BJ (cell line): ENCODE data around the gene MFSD12. TPM values are rescaled to one million over a fixed set of nuclear protein-coding genes. Genes with fewer than 3 reads are reported as not detected.
"Not testable (repeated sequence)": the region's sequence is repeated elsewhere in the genome, so short reads cannot be mapped to it uniquely, and the experiment has no call there.

Source experiments
- CTCF ChIA-PET: fragments of 350-600 bp; formaldehyde crosslinking; extraction: SDS; loops from one replicate; lab custom pipeline; 2021; ENCODE audit warnings: antibody characterized with exemption, inconsistent platforms; lab: Yijun Ruan, JAX
- POLR2A ChIA-PET: fragments of 300-600 bp; sonication (Branson Sonifier 250); formaldehyde crosslinking; extraction: SDS; loops from one replicate; lab custom pipeline; 2021; ENCODE audit warnings: antibody characterized with exemption; lab: Charles Lee
- DNase-seq: peaks from one replicate; pipeline ENCODE4 v3.0.0-alpha.2; 2011; ENCODE audit warnings: low read depth
- H3K27me3 ChIP-seq: 2 replicates; pipeline ENCODE4 v1.6.0; 2011; ENCODE audit warnings: low read length; ENCODE audit not compliant: control insufficient read depth, insufficient read depth
- H3K36me3 ChIP-seq: 2 replicates; pipeline ENCODE4 v1.5.1; 2011; ENCODE audit warnings: low read length; ENCODE audit not compliant: control insufficient read depth, insufficient read depth
- H3K4me3 ChIP-seq: 2 replicates; pipeline ENCODE4 v1.5.1; 2011; ENCODE audit warnings: low read depth, mild to moderate bottlenecking, control low read depth, low read length
- CTCF ChIP-seq: IDR thresholded peaks from 2 replicates; pipeline ENCODE4 v1.5.1; 2011; ENCODE audit warnings: low read depth, mild to moderate bottlenecking, control low read depth, inconsistent platforms, low read length, moderate library complexity; ENCODE audit not compliant: insufficient read depth
- polyA plus RNA-seq: library from polyadenylated mRNA; depleted of rRNA; stranded (reverse); fragments of >200 nt; gene quantifications from 2 replicates; pipeline ENCODE4 v1.2.3, GENCODE V29; 2011

The MFSD12 gene
- polyA plus RNA-seq, 1 experiment: 54.7 TPM

- Histone ChIP-seq H3K4me3 (peak within 1 kb of the TSS; percentile 75), H3K36me3 (peaks cover 5% of the 10 kb centered on the region), H3K27me3 (no peaks in the 10 kb centered on the region)
- TF ChIP-seq CTCF: no peak
- CTCF ChIA-PET: no interaction called here
- no peak for DNase-seq
- POLR2A ChIA-PET: no interaction called here
Observed at GRCh38 chr19:3572855-3573161, 15.4 kb upstream of the MFSD12 start, which contains the start of gene HMG20B. HMG20B (plus strand) TSS chr19:3572944; CDS start chr19:3573310, 366 bp downstream.

- POLR2A ChIA-PET: no interaction called here
- CTCF ChIA-PET: interaction anchor here (0.6 kb wide), 1 partner anchor 544 kb away, joined by 3 read pairs; no protein-coding TSS in a partner anchor
- peaks cover 5% of the 10 kb centered on the region for H3K36me3 ChIP-seq
Observed at GRCh38 chr19:3572132-3572854, 14.9 kb upstream of the MFSD12 start.

GRCh38 chr19:3570606-3571011 is 13.2 kb upstream of the MFSD12 start:
- H3K27me3 ChIP-seq: no peaks in the 10 kb centered on the region
- peaks cover 4% of the 10 kb centered on the region; the same call in 1 of the 2 replicates for H3K36me3 ChIP-seq
- no peak for DNase-seq
- no peak overlapping the region for H3K4me3 ChIP-seq
- TF ChIP-seq CTCF: no peak
- ChIA-PET CTCF (interaction anchor here (1.4 kb wide), 1 partner anchor 25 kb away, joined by 3 read pairs; no protein-coding TSS in a partner anchor), POLR2A (no interaction called here)

More at GRCh38 chr19:3572132-3572854, 14.9 kb upstream of the MFSD12 start:
- peak; percentile 99 for DNase-seq
- peak overlapping the region; percentile 57 for H3K4me3 ChIP-seq
- no peak for TF ChIP-seq CTCF
- H3K27me3 ChIP-seq: no peaks in the 10 kb centered on the region

- POLR2A ChIA-PET, H3K4me3 ChIP-seq, DNase-seq, H3K27me3 ChIP-seq, H3K36me3 ChIP-seq: not testable (repeated sequence)
- CTCF ChIA-PET: interaction anchor here (1.4 kb wide), 1 partner anchor 25 kb away, joined by 3 read pairs; no protein-coding TSS in a partner anchor
Observed at GRCh38 chr19:3570042-3570441, 12.7 kb upstream of the MFSD12 start.

- no peaks in the 10 kb centered on the region for H3K27me3 ChIP-seq
- no peak for DNase-seq
- TF ChIP-seq CTCF: no peak
- ChIA-PET POLR2A (no interaction called here), CTCF (interaction anchor here (1.2 kb wide), 1 partner anchor 11 kb away, joined by 3 read pairs; no protein-coding TSS in a partner anchor)
- no peaks in the 10 kb centered on the region for H3K36me3 ChIP-seq
- H3K4me3 ChIP-seq: no peak overlapping the region
Observed at GRCh38 chr19:3565139-3565538, 7.8 kb upstream of the MFSD12 start.
